Measurements from ENCODE around the gene RBFOX2. TPM values are rescaled to one million over a fixed set of nuclear protein-coding genes. Genes with fewer than 3 reads are reported as not detected.
"Not testable (repeated sequence)": the region's sequence is repeated elsewhere in the genome, so short reads cannot be mapped to it uniquely, and the experiment has no call there.

Gene RBFOX2
- total RNA-seq, 1 donor from 2014 or later, result 3.2 TPM

GRCh38 chr22:35725521-35725920 is 303.1 kb downstream of the RBFOX2 start:
- Mint-ChIP-seq H3K27me3 (ENCODE audit: low read depth) (no peaks in the 10 kb centered on the region), H3K4me3 (ENCODE audit: low read depth) (no peak overlapping the region), H3K9me3 (no peaks in the 10 kb centered on the region), H3K36me3 (ENCODE audit: low read depth) (no peaks in the 10 kb centered on the region), H3K27ac (no peak overlapping the region), H3K4me1 (ENCODE audit: low read depth) (no peaks in the 10 kb centered on the region)
- no peak for DNase-seq (ENCODE audit: low spot score)
- intact Hi-C loops (cut with micrococcal nuclease), result no loop called here

- H3K4me3 Mint-ChIP-seq (ENCODE audit: low read depth), result no peak overlapping the region
- no peak overlapping the region for H3K27ac Mint-ChIP-seq
- H3K27me3 Mint-ChIP-seq (ENCODE audit: low read depth), result no peaks in the 10 kb centered on the region
- no peak for DNase-seq (ENCODE audit: low spot score)
- no peaks in the 10 kb centered on the region for H3K36me3 Mint-ChIP-seq (ENCODE audit: low read depth)
- H3K4me1 Mint-ChIP-seq (ENCODE audit: low read depth), result no peaks in the 10 kb centered on the region
- intact Hi-C loops (cut with micrococcal nuclease), result no loop called here
- H3K9me3 Mint-ChIP-seq, result no peaks in the 10 kb centered on the region
Observed at GRCh38 chr22:35721960-35722359, 306.7 kb downstream of the RBFOX2 start.

- no peaks in the 10 kb centered on the region for H3K9me3 Mint-ChIP-seq
Observed at GRCh38 chr22:35719212-35719875, 309.3 kb downstream of the RBFOX2 start.

GRCh38 chr22:35717572-35717971 is 311.1 kb downstream of the RBFOX2 start, which contains the start of gene APOL5:
APOL5 (plus strand) TSS chr22:35717872; CDS start chr22:35717872, 0 bp downstream.
- DNase-seq (ENCODE audit: low spot score), result no peak
- intact Hi-C loops (cut with micrococcal nuclease), result no loop called here
- H3K9me3 Mint-ChIP-seq, result peaks cover 3% of the 10 kb centered on the region
- no peaks in the 10 kb centered on the region for H3K36me3 Mint-ChIP-seq (ENCODE audit: low read depth)
- no peak within 1 kb of the TSS for H3K27ac Mint-ChIP-seq
- no peaks in the 10 kb centered on the region for H3K27me3 Mint-ChIP-seq (ENCODE audit: low read depth)
- no peaks in the 10 kb centered on the region for H3K4me1 Mint-ChIP-seq (ENCODE audit: low read depth)
- H3K4me3 Mint-ChIP-seq (ENCODE audit: low read depth), result no peak within 1 kb of the TSS

More at GRCh38 chr22:35719212-35719875, 309.3 kb downstream of the RBFOX2 start:
- DNase-seq (ENCODE audit: low spot score), result no peak
- no peaks in the 10 kb centered on the region for H3K27me3 Mint-ChIP-seq (ENCODE audit: low read depth)
- no peak overlapping the region for H3K4me3 Mint-ChIP-seq (ENCODE audit: low read depth)
- intact Hi-C loops (cut with micrococcal nuclease), result no loop called here
- no peaks in the 10 kb centered on the region for H3K36me3 Mint-ChIP-seq (ENCODE audit: low read depth)
- H3K27ac Mint-ChIP-seq, result no peak overlapping the region
- no peaks in the 10 kb centered on the region for H3K4me1 Mint-ChIP-seq (ENCODE audit: low read depth)

- peaks cover 3% of the 10 kb centered on the region for H3K27me3 Mint-ChIP-seq (ENCODE audit: low read depth)
- H3K4me3 Mint-ChIP-seq (ENCODE audit: low read depth), result no peak overlapping the region
- DNase-seq (ENCODE audit: low spot score), result no peak
- no peaks in the 10 kb centered on the region for H3K36me3 Mint-ChIP-seq (ENCODE audit: low read depth)
- no peaks in the 10 kb centered on the region for H3K4me1 Mint-ChIP-seq (ENCODE audit: low read depth)
- peaks cover 4% of the 10 kb centered on the region for H3K9me3 Mint-ChIP-seq
- H3K27ac Mint-ChIP-seq, result no peak overlapping the region
- intact Hi-C loops (cut with micrococcal nuclease), result no loop called here
Observed at GRCh38 chr22:35712672-35713071, 316.0 kb downstream of the RBFOX2 start.

- intact Hi-C loops (cut with micrococcal nuclease), result no loop called here
- Mint-ChIP-seq H3K36me3 (ENCODE audit: low read depth) (no peaks in the 10 kb centered on the region), H3K4me1 (ENCODE audit: low read depth) (no peaks in the 10 kb centered on the region), H3K4me3 (ENCODE audit: low read depth) (no peak overlapping the region), H3K9me3 (peaks cover 4% of the 10 kb centered on the region), H3K27ac (no peak overlapping the region), H3K27me3 (ENCODE audit: low read depth) (peaks cover 3% of the 10 kb centered on the region)
- DNase-seq (ENCODE audit: low spot score), result no peak
Observed at GRCh38 chr22:35711336-35711735, 317.3 kb downstream of the RBFOX2 start.

- no peaks in the 10 kb centered on the region for H3K36me3 Mint-ChIP-seq (ENCODE audit: low read depth)
- no peaks in the 10 kb centered on the region for H3K4me1 Mint-ChIP-seq (ENCODE audit: low read depth)
- intact Hi-C loops (cut with micrococcal nuclease), result no loop called here
- H3K27me3 Mint-ChIP-seq (ENCODE audit: low read depth), result peaks cover 3% of the 10 kb centered on the region
- H3K4me3 Mint-ChIP-seq (ENCODE audit: low read depth), result no peak overlapping the region
- no peak for DNase-seq (ENCODE audit: low spot score)
- H3K27ac Mint-ChIP-seq, result no peak overlapping the region
- peaks cover 4% of the 10 kb centered on the region for H3K9me3 Mint-ChIP-seq
Observed at GRCh38 chr22:35708917-35709316, 319.7 kb downstream of the RBFOX2 start.

- H3K27me3 Mint-ChIP-seq (ENCODE audit: low read depth), result peaks cover 3% of the 10 kb centered on the region
- peaks cover 4% of the 10 kb centered on the region for H3K9me3 Mint-ChIP-seq
- no peak for DNase-seq (ENCODE audit: low spot score)
- intact Hi-C loops (cut with micrococcal nuclease), result no loop called here
- H3K4me1 Mint-ChIP-seq (ENCODE audit: low read depth), result no peaks in the 10 kb centered on the region
- no peaks in the 10 kb centered on the region for H3K36me3 Mint-ChIP-seq (ENCODE audit: low read depth)
- no peak overlapping the region for H3K4me3 Mint-ChIP-seq (ENCODE audit: low read depth)
- H3K27ac Mint-ChIP-seq, result no peak overlapping the region
Observed at GRCh38 chr22:35708453-35708852, 320.2 kb downstream of the RBFOX2 start.

- H3K36me3 Mint-ChIP-seq (ENCODE audit: low read depth), result no peaks in the 10 kb centered on the region
- H3K27ac Mint-ChIP-seq, result no peak overlapping the region
- no peaks in the 10 kb centered on the region for H3K9me3 Mint-ChIP-seq
- H3K27me3 Mint-ChIP-seq (ENCODE audit: low read depth), result peaks cover 3% of the 10 kb centered on the region
- intact Hi-C loops (cut with micrococcal nuclease), result no loop called here
- no peaks in the 10 kb centered on the region for H3K4me1 Mint-ChIP-seq (ENCODE audit: low read depth)
- H3K4me3 Mint-ChIP-seq (ENCODE audit: low read depth), result no peak overlapping the region
- DNase-seq (ENCODE audit: low spot score), result no peak
Observed at GRCh38 chr22:35705141-35705540, 323.5 kb downstream of the RBFOX2 start.

GRCh38 chr22:35703861-35704584 is 324.6 kb downstream of the RBFOX2 start:
- Mint-ChIP-seq H3K27ac (no peak overlapping the region), H3K4me3 (ENCODE audit: low read depth) (no peak overlapping the region), H3K27me3 (ENCODE audit: low read depth) (no peaks in the 10 kb centered on the region), H3K4me1 (ENCODE audit: low read depth) (no peaks in the 10 kb centered on the region), H3K9me3 (no peaks in the 10 kb centered on the region), H3K36me3 (ENCODE audit: low read depth) (no peaks in the 10 kb centered on the region)
- intact Hi-C loops (cut with micrococcal nuclease), result no loop called here
- no peak for DNase-seq (ENCODE audit: low spot score)

- not testable (repeated sequence) for H3K9me3 Mint-ChIP-seq; H3K27me3 Mint-ChIP-seq (ENCODE audit: low read depth); H3K4me1 Mint-ChIP-seq (ENCODE audit: low read depth); DNase-seq (ENCODE audit: low spot score); H3K36me3 Mint-ChIP-seq (ENCODE audit: low read depth); H3K27ac Mint-ChIP-seq; H3K4me3 Mint-ChIP-seq (ENCODE audit: low read depth)
- intact Hi-C loops (cut with micrococcal nuclease), result loop anchor here (5.0 kb wide), 1 partner anchor 73 kb away; no protein-coding TSS in a partner anchor
Observed at GRCh38 chr22:35699852-35700251, 328.8 kb downstream of the RBFOX2 start.

GRCh38 chr22:35697142-35697541 is 331.5 kb downstream of the RBFOX2 start:
- Mint-ChIP-seq H3K36me3 (ENCODE audit: low read depth) (no peaks in the 10 kb centered on the region), H3K9me3 (no peaks in the 10 kb centered on the region), H3K27me3 (ENCODE audit: low read depth) (no peaks in the 10 kb centered on the region), H3K4me3 (ENCODE audit: low read depth) (no peak overlapping the region), H3K27ac (no peak overlapping the region), H3K4me1 (ENCODE audit: low read depth) (no peaks in the 10 kb centered on the region)
- DNase-seq (ENCODE audit: low spot score), result peak; percentile 57
- intact Hi-C loops (cut with micrococcal nuclease), result loop anchor here (5.0 kb wide), 1 partner anchor 70 kb away; no protein-coding TSS in a partner anchor

GRCh38 chr22:35695202-35695601 is 333.4 kb downstream of the RBFOX2 start:
- H3K36me3 Mint-ChIP-seq (ENCODE audit: low read depth), result no peaks in the 10 kb centered on the region
- intact Hi-C loops (cut with micrococcal nuclease), result loop anchor here (5.0 kb wide), 1 partner anchor 68 kb away; no protein-coding TSS in a partner anchor
- no peak for DNase-seq (ENCODE audit: low spot score)
- no peaks in the 10 kb centered on the region for H3K4me1 Mint-ChIP-seq (ENCODE audit: low read depth)
- no peak overlapping the region for H3K27ac Mint-ChIP-seq
- no peaks in the 10 kb centered on the region for H3K9me3 Mint-ChIP-seq
- H3K27me3 Mint-ChIP-seq (ENCODE audit: low read depth), result no peaks in the 10 kb centered on the region
- H3K4me3 Mint-ChIP-seq (ENCODE audit: low read depth), result no peak overlapping the region
